GM21381 (cell line): ENCODE measurements around the gene BDKRB1.
"Not testable (repeated sequence)": the region's sequence is repeated elsewhere in the genome, so short reads cannot be mapped to it uniquely, and the experiment has no call there.

ENCODE experiments used
- ATAC-seq: cut with Tn5 transposase; IDR thresholded peaks from one replicate; pipeline ENCODE4 v1.9.1; 2021; ENCODE audit warnings: mild to moderate bottlenecking, moderate library complexity; ENCODE audit not compliant: unreplicated experiment

Gene BDKRB1

DNA sequence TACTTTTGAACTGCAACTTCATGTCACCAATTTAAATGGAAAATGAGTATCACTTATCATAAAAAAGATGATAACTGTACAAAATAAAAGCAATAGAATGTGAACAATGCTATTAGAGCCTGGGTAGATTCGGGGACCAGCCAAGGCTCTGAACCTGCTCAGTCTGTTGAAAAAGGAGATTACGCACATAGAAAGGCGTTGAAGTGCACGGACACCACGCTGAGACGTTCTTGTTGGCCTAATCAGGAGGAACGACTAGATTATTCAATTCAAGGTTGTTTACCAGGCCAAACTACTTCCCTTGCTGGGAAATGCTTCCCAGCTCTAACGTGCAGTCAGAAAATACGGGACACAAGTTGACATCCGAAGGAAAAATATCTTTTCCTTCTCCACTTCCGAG, 23.5 kb upstream of the BDKRB1 start:
- ATAC-seq = no peak

DNA sequence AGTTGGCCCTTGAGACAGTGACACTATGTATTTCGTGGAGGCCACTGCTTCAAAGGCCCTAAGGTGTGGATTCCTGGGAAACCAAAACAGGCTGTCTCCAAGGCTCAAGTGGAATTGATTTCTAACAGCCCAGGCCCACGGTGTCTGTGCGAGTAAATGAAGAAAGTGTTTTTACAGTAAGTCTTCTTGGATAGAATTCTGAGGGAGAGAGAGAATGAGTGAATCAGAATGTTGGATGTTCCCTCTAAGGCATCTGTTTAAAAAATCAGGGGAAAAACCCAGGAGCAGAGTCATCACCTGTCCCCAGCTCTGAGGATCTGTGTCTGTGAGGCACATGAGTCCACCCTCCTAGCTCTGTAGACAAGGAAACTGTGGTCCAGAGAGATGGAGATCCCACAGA, 22.3 kb upstream of the BDKRB1 start:
- no peak for ATAC-seq

DNA sequence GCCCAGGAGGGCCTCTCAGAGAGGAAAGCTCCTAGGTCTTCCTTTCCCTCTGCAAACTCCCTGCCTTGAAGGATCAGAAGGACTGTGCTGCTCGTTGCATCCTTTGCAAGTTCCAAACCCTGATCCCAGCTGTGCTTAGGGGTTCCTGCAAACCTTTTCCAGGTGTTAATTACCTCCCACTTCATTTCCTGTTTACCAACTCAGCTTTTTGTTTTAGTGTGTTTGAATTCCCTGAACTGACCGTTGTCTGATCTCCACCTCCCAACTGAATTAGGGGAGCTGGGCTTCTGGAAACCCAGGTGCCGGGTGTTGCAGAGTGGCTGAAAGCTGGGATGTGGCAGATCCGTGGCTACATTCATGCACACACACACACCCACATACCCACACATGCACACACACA, 20.6 kb upstream of the BDKRB1 start:
- ATAC-seq = no peak

DNA sequence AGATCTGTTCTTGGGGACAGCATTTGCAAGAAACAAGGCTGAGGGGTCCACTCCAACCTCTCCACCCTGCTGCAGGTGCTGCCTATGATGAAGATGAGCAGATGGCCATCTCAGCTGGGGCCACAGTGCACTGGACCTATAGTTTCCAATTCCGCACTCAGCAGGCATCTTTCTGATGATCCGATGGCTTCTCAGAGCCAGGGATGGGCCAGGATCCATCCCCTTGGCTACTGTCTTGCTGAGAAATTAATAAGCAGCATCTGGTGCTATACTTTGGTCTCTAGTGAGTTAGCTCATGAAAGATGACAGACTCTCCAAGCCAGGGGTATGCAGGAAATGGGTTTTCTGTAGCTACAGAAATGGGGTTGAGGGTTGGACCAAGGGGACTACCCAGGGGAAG, 18.4 kb upstream of the BDKRB1 start:
- no peak for ATAC-seq

DNA sequence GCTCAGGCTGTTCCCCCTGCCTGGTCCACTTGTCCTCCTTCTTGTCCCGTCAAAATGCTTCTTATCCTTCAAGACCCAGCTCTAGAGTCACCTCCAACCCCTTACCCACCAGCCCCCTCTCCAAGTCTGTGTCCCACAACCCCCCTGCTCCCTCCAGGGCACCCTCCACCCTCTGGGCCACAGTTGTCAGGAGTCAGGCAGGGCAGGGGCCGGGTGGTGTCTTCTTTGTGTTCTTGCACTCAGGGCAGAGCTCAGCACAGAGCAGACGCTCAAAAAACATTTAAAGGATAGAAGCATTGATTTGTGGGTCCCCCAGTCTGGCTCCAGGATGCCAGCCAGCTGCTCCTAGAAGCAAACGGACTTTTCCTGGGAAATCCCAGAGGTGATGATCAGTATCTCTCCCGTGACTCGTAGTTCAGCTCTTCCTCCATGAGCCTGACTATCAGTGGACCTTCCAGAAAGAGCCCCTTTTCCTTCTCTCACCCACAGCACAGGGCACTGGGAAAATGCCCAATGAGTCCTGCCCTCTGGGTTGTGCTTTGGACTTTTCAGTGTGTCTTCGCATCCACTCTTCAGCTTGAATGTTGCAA, 17.2 kb upstream of the BDKRB1 start:
- no peak for ATAC-seq

DNA sequence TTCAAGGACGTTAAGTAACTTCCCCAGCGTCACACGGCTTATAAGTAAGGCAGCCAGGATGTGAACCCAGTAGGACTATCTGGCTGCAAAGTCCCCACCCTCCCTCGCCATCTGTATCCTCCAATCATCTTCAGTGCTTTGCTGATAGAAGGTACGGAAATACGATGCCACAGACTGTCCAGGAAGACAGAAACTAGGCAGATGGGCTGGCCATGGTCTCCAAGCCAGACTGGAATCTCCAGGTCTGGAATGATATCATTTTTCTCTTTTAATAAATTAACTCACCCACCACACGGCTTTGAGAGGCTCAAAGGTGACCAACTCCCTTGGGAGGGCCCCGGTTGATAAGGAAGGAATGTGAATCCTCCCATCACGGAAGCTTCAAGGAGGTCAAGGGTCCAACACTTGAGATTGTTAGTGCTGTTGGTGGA, 16.3 kb upstream of the BDKRB1 start:
- no peak for ATAC-seq

DNA sequence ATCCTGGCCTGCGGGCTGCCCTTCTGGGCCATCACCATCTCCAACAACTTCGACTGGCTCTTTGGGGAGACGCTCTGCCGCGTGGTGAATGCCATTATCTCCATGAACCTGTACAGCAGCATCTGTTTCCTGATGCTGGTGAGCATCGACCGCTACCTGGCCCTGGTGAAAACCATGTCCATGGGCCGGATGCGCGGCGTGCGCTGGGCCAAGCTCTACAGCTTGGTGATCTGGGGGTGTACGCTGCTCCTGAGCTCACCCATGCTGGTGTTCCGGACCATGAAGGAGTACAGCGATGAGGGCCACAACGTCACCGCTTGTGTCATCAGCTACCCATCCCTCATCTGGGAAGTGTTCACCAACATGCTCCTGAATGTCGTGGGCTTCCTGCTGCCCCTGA, 15.4 kb upstream of the BDKRB1 start:
- ATAC-seq = no peak

DNA sequence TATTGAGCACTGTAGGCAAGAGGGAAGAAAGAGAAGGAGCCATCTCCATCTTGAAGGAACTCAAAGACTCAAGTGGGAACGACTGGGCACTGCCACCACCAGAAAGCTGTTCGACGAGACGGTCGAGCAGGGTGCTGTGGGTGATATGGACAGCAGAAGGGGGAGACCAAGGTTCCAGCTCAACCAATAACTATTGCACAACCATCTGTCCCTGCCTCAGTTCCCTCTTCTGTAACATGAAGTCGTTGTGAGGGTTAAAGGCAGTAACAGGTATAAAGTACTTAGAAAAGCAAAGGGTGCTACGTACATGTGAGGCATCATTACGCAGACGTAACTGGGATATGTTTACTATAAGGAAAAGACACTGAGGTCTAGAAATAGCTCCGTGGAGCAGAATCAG, 13.9 kb upstream of the BDKRB1 start:
- ATAC-seq = no peak

DNA sequence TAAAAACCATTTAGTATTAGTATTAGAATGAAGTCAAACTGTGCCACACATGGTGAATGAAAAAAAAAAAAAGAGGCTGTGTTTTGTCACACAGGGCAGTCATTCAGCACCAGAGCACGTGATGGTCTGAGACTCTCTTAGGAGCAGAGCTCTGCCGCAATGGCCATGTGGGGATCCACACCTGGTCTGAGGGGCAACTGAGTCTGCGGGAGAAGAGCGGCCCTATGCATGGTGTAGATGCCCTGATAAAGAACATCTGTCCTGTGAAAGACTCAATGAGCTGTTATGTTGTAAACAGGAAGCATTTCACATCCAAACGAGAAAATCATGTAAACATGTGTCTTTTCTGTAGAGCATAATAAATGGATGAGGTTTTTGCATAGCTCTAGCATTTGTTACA, 12.2 kb upstream of the BDKRB1 start:
- ATAC-seq = no peak

DNA sequence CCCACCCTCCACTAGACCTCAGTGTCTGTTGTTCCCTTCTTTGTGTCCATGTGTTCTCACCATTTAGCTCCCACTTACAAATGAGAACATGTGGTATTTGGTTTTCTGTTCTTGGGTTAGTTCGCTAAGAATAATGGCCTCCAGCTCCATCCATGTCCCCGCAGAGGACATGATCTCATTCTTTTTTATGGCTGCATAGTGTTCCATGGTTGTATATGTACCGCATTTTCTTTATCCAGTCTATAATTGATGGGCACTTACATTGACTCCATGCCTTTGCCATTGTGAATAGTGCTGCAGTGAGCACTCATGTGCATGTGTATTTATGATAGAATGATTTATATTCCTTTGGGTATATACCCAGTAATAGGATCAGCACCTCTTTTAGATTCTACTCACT, 10.9 kb upstream of the BDKRB1 start:
- ATAC-seq = not testable (repeated sequence)

DNA sequence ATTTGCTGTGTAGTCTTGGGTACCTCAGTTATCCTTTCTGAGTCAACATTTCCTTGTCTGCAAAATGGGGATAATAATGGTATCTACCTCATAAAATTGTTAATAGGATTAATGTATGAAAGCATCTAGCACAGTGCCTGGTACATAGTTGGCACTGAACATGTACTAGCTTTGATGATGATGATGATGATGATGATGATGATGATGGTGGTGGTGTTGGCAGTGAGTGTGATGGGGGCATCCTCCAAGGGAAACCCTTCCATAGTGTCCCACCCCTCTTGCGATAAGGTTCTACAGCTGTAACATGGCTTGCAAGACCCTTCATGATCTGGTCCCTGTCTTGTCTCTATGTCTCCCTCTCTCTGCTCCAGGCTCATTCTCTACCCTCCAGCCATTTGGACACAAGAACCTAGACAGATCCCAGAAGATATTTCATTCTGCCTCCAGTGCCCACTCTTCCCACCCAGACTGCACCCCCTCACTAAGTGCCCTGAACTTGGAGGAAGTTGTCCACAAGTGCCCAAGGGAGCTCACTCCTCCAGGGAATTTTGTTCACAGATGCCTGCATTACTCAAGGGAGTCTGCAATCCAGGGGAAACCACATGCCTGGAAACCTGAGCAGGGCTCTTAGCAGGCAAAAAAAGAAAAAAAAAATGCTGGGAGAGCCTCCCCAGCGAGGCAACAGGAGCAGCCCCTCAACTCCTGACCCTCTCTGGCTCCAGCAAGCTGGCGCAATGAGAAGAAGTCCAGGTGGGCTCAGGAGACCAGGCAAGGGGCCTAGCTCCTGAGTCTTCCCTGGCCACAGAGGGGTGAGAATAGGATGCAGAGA, 10.1 kb upstream of the BDKRB1 start:
- ATAC-seq = no peak

DNA sequence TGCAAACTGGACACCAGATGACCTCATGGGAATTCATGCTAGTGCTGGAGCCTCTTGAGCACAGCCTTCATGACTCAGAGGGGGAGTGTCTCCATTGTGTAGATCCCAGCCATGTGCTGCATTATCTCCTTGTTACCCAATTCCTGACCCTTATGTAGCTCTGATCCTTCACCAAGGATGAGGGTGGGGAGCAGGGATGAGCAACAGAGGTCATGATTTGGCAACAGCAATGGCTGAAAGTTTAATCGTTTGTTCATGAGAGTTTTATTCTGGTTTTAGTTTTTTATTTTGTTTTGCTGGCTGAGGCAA, 9.5 kb upstream of the BDKRB1 start:
- ATAC-seq = no peak

DNA sequence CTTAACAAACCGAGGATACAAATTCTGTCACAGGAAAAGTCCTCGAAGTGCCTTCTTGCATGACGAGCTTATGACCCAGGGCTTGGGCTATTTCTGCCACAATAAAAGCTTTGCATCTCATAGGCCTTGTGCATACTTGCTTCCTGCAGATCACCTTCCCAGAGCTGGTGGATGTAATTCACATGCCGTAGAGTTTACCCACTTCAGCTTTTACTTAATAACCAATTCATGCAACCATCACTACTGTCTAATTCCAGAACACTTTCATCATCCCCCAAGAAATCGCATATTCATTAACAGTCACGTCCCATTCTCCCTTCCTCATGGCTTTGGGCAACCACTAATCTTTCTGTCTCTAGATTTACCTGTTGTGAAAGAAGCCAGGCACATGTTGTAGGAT, 9.0 kb upstream of the BDKRB1 start:
- no peak for ATAC-seq

DNA sequence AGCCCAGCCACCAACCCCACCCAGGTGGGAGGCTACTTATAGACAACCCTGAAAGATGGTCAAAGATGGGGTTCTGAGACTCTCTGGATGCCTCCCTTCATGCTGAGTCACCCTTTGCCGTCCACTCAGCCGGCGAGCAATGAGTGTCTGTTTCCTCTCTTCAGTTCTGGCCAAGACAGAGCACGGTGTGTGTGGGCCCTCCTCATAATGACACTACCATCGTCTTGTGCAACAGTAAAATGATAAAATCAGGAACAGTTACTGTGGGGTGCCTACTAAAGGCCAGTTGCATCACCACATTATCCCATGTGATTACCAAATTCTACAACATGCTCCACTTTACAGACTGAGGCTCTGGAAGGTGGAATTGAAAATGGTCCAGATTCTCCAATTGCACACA, 7.0 kb upstream of the BDKRB1 start:
- ATAC-seq = no peak

DNA sequence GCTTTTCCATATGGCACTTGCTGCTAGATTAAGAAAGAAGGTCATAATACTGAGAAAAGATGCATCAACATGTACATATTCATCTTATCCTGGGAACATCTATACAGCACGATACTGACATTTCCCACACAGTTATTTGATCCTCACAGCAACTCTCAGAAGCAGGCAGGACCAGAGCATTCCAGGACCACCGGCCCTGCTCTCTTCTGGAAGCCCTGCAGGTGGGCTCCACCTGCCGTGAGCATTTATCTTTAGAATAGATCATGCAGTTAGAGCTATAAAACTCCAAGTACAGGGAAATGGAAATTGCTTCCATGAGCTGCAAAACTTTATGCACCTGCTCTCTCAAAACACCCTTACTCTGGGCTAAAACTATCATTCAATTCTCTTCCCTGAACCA, 5.5 kb upstream of the BDKRB1 start:
- no peak for ATAC-seq

DNA sequence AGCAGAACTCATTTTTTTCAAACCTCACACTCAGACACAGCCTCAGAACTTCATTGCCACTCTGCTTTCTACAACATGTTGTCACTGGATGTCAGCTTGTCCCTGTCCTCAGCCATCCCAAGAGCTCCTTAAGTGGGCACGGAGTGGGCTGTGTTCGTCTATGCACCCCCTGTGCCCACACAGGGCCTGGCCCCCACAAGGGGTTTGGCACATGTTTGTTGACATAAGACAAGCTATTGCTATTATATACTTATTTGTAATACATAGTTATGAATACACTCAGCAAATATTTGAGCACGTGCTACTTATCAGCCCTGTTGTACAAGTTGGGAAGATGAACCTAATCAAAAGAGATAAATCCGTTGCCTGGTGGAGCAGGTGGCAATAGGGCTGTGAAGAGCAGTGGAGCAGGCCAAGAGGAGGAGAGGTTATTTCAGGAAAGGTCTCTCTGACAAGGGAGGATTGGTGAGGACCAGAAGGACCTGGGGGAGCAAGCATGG, 4.3 kb upstream of the BDKRB1 start:
- no peak for ATAC-seq

DNA sequence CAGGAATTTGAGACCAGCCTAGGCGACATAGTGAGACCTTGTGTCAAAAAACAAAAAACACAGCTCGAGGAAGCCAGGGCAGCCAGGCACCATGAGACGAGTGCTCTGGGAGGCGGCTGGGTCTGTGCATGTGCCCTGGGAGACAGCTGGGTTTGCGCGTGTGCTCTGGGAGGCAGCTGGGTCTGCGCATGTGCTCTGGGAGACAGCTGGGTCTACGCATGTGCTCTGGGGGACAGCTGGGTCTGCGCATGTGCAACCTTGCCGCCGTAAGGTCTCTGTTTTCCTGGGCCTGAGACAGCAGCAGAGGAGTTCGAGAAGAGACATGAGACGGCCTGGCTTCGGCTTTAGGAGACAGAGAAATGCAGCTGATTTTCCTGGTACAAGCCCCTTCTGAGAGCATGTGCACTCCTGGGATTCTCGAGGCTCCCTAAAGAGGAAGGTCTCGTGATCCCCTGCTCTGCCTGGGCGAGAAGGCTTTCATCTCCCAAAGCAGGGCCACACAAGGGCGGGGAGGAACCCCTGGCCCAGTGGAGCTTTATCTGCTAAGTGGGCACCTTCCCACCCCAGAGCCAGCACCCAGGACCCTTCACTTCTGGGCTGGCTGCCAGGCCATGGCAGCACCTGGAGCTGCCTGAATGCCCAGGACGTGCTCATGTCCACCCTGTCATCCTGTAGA, 3.5 kb upstream of the BDKRB1 start:
- ATAC-seq = no peak

DNA sequence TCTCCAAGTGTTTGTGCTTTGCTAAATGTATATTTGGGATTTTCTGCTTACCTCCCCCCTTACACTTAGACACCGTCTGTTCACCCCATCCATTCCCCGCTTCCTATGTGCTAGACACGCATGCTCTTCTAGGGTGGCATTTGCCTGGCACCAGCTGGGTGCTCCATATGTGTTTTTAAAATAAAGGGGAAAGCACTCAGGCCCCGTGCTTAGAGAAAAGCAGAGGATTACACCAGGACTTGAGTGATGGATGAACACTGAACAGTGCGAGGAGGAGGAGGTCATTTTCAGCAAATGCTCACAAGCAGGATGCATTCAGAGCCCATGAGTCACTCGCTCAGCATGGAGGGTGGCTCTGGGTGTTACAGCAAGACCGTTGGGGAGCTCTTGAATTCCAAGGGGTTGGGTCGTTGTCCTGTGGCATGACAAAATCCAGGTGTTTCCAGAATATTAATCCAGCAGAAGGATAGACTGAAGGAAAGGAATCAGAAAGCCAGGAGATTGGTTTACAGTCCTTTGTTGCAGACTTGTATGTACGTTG, 2.9 kb upstream of the BDKRB1 start:
- ATAC-seq = no peak

DNA sequence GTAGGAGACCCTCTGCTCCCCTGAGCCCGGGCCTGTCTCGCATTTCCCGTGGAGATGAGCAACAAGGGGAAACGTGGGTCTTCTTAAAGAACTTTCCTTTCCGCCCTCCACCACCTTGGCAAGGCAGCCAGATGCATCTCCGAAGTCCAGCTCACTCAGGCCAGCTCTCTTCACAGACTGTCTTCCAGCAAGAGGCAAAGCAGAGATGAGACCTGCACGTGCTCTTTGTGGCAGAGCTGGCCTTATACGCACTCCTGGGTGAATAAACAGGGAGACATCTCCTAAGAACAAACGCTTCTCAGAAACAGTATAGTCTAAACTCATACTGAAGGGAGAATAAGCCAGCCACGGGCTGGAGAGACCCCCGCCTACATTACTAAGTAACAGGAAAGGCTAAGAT, 1.3 kb upstream of the BDKRB1 start:
- ATAC-seq = no peak

DNA sequence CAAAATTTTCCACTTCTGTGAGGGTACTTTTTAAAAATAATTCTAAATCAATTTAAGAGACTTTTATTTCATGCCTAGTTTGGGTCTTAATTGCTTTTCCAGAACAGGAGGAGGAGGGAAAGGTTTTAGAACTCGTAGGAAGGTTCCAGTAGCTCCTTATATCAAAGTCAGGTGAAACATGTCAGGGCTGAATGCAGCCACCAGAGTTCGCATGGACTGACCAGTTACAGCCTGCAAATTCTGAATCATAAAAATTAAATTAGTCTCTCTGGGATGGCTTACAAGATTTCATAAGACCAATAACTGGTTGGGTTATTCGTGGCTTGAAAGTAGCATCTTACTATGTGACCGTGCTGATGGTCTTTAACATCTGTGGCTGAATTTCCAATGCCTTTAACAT, 397 bp downstream of the BDKRB1 start:
- no peak for ATAC-seq

DNA sequence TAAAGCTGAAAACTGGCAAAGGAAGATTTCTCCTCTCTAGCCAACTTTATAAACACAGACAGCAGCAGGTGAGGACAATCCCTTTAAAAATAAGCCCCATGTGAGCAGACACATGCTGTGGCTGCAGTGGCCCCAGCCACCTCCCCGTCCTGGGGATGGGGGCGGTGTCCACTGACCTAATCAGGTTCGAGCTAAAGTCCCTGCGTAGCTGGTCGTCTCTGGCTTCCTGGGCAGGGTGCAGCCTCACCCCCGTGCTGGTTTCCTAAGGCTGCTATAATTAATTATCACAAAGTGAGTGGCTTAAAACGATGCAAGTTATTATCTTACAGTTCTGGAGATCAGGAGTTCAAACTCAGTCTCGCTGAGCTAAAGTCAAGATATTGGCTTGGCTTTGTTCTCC, 1.0 kb downstream of the BDKRB1 start:
- no peak for ATAC-seq

DNA sequence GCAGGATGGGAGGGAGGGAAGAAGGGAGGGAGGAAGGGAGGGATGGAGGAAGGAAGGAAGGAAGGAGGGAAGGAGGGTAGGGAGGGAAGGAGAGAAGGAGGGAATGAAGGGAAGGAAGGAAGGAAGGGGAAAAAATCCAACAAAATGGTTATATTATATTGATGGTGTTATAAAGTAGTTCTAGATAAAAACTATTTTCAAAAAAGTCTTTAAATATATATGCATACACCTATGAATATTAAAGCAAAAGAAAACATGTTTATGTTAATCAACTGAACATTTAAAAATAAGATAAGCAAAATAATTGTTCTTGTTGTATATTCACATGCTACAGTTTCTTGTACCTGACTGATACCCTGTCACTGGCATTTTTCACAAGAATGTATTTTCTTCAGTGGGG, 1.9 kb downstream of the BDKRB1 start:
- no peak for ATAC-seq
